Spleen (tissue), 11 donors: Measurements from ENCODE around the gene KDM2B. TPM values are rescaled to one million over a fixed set of nuclear protein-coding genes. Genes with fewer than 3 reads are reported as not detected.
A peak's percentile ranks its signal among the peaks of the same experiment; 100 is the strongest.

ENCODE experiments used
- DNase-seq: peaks from one replicate; pipeline ENCODE4 v3.0.0-alpha.2; 2020
- H3K27ac ChIP-seq, 8 donors: fragments of 200-600 bp; sonication (generic) in 7 of 8; 1 replicate in 4 of 8; 2 replicates in 4 of 8; pipeline versions ENCODE4 v1.5.0 to v1.8.0; 2016 to 2021; ENCODE audit warnings: inconsistent platforms in 4 of 8, mild to moderate bottlenecking in 4 of 8, moderate library complexity in 1 of 8
- H3K27me3 ChIP-seq, 7 donors: fragments of 200-600 bp; sonication (generic) in 6 of 7; replicated peaks in 1 of 7; 1 replicate in 4 of 7; 2 replicates in 3 of 7; pipeline versions ENCODE4 v1.5.0 to v1.8.0; 2016 to 2021; ENCODE audit warnings: inconsistent platforms in 3 of 7, mild to moderate bottlenecking in 1 of 7
- H3K36me3 ChIP-seq, 6 donors: fragments of 200-600 bp; sonication (generic) in 5 of 6; 1 replicate in 4 of 6; 2 replicates in 2 of 6; pipeline versions ENCODE4 v1.5.0 to v1.8.0; 2016 to 2021; ENCODE audit warnings: inconsistent platforms in 2 of 6
- H3K4me1 ChIP-seq, 6 donors: fragments of 200-600 bp; sonication (generic) in 5 of 6; 1 replicate in 3 of 6; 2 replicates in 3 of 6; pipeline versions ENCODE4 v1.5.0 to v1.8.0; 2016 to 2021; ENCODE audit warnings: inconsistent platforms in 3 of 6
- H3K4me3 ChIP-seq, 8 donors: fragments of 200-600 bp; sonication (generic) in 7 of 8; 1 replicate in 4 of 8; 2 replicates in 4 of 8; pipeline versions ENCODE4 v1.5.0 to v1.8.0; 2016 to 2021; ENCODE audit warnings: inconsistent platforms in 4 of 8, mild to moderate bottlenecking in 4 of 8, moderate library complexity in 2 of 8
- H3K9me3 ChIP-seq, 8 donors: fragments of 200-600 bp; sonication (generic) in 7 of 8; 1 replicate in 4 of 8; 2 replicates in 4 of 8; pipeline versions ENCODE4 v1.5.0 to v1.8.0; 2016 to 2021; ENCODE audit warnings: inconsistent platforms in 4 of 8
- POLR2A ChIP-seq, 3 donors: fragments of 450-650 bp; IDR thresholded peaks; one replicate each; pipeline ENCODE4 v1.5.1; 2017; ENCODE audit warnings: antibody characterized with exemption in 3 of 3, mild to moderate bottlenecking in 1 of 3
- POLR2AphosphoS5 ChIP-seq, 3 donors: sonication (generic); formaldehyde crosslinking; IDR thresholded peaks; one replicate each; pipeline ENCODE4 v1.5.1; 2017; ENCODE audit warnings: antibody characterized with exemption in 3 of 3
- WGBS, 5 donors: extraction: QIAGEN DNeasy Blood & Tissue Kit in 3 of 5; methylation state at CpG; one replicate each; pipeline versions ENCODE4 v1.1.5 to v1.1.7; 2013 to 2018; 5-methylcytosine and 5-hydroxymethylcytosine counted together
- intact Hi-C: fragments of 100-400 bp; cut with DNase I; formaldehyde crosslinking; loops from one replicate; pipeline ENCODE4 v1.15.0; 2023; ENCODE audit warnings: low total_unique reads
- polyA plus RNA-seq, 3 donors: library from polyadenylated mRNA; stranded (reverse); fragments of 200-250 nt; gene quantifications; one replicate each; pipeline ENCODE4 v1.2.1, GENCODE V29; 2013
- total RNA-seq, 7 donors: library from RNA; depleted of rRNA in 3 of 7; stranded (reverse); fragments of >200 nt in 3 of 7; fragmentation: NEBNext Ultra II Directional in 4 of 7; extraction: Animal tissue kit (Norgen Biotek cat#: 25700) in 4 of 7; gene quantifications; one replicate each; pipeline versions ENCODE4 v1.1.0 to v1.2.1, GENCODE V29; 2016 to 2021
- TF ChIP-seq, protein P1 (sequence below), 11 experiments: fragments of 200-600 bp in 7 of 11; fragments of 450-650 bp in 4 of 11; sonication (generic) in 4 of 11; IDR thresholded peaks in 8 of 11; conservative IDR thresholded peaks in 3 of 11; 1 replicate in 7 of 11; 2 replicates in 4 of 11; pipeline versions ENCODE4 v1.4.0 to v1.8.0; 2016 to 2021; ENCODE audit warnings: antibody characterized with exemption in 11 of 11, inconsistent platforms in 4 of 11, mild to moderate bottlenecking in 1 of 11
- donor health status: healthy with polysubstance abuse.
- donor health status: DM: no; HTN: no; CAD: no; lungs with moderate emphysema.
- donor health status: DM: no; HTN: no; CAD: no.
- donor health status: Bipolar disorder and iron deficiency.
- donor health status: healthy.
- donor health status: DM: no; HTN: no; CAD: no.
- donor health status: DM: yes; HTN: yes; CAD: no.

KDM2B gene
- total and polyA plus RNA-seq, 10 donors: 20.8 to 56.2 (median 40.1) TPM

DNA sequence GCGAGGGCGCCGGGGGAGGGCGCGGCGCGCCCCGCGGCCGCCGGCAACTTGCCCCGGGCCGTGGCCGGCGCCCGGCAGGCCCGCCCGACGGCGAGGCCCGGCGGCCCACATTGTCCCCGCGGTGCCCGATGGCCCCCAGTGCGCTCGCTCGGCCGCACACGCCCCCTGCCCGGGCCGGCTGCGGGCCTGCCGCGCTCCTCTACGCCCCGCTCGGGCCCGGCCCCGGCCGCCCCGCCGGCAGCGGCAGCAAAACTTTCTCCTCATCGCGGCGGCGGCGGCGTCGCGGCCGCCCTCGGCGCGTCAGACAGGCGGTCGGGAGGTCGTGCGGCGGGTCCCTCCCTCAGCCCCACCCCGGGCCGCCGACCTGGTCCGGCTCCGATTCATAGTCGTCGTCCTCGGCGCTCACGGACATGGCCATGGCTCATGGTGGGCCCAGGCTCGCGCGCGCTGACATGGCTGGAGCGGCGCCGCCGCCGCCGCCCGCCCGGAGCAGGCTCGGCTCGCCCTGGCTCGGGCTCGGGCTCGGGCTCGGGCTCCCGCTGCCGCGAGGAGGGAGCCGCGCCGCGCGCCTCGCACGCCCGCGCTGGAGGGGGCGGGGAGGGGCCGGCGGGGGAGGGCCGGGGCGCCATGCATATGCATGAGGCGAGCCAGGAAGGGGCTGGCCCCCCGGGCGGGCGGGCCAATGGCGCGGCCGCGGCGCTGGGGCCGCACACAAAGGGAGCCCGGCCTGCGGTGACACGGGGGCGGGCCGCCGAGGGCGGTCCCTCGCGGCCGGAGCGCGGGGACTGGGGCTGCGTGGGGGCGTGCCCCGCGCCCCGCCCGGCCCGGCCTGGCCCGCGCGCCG is 113.8 kb downstream of the KDM2B start:
- intact Hi-C loops: no loop called here
- WGBS, 5 donors: 0 to 1% (median 0%) methylated on average over 32 to 139 of the region's 139 CpGs

DNA sequence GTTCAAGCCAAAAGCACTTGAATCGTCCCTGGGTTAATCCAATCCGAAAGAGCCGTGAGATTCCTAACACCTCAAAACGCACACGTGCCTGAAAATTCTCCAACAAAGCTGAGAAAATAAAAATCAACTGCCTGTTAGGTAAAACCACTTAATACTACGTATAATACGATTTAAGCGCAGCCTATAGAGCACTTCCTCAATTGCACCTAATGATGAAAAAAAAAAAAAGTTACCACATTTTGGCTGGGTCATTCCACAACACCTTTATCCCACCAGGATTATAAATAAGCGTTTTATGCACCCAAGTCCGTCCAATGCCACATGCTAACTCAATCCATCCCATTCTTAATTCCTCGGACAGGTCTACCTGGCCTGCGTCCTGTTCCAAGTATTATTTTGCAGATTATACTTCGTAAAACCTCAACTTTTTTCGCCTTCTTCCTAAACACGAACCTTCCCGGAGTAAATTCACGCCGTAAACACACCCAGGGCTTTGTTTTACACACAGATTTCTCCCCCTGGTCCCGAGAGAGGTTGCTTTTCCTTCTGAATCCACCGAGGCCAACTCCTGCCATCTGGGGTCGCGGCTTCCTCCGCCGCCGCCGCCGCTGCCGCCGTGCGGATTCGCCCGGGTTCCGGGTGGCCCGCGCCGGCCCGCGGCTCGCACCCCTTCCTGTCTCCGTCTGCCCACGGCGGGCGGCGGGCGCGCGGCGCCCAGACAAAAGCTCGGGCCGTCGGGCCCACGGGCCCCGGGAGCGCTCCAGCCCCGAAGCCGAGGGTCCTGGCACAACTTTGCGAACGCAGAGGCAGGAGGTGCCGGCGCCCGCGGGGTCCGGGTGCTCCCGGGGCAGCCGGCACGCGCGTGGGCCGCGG is 114.7 kb downstream of the KDM2B start:
- peak overlapping the region; percentile 10 to 85 (median 64) for H3K4me3 ChIP-seq
- no peaks in the 10 kb centered on the region for H3K9me3 ChIP-seq
- H3K27me3 ChIP-seq: no peaks in the 10 kb centered on the region
- H3K27ac ChIP-seq: peak overlapping the region in 7 of 8 donors; percentile 58 to 93 (median 88)
- DNase-seq: peak; percentile 90
- WGBS, 5 donors: 5 to 12% (median 6%) methylated on average over 40 to 70 of the region's 70 CpGs
- TF ChIP-seq, protein P1, sequence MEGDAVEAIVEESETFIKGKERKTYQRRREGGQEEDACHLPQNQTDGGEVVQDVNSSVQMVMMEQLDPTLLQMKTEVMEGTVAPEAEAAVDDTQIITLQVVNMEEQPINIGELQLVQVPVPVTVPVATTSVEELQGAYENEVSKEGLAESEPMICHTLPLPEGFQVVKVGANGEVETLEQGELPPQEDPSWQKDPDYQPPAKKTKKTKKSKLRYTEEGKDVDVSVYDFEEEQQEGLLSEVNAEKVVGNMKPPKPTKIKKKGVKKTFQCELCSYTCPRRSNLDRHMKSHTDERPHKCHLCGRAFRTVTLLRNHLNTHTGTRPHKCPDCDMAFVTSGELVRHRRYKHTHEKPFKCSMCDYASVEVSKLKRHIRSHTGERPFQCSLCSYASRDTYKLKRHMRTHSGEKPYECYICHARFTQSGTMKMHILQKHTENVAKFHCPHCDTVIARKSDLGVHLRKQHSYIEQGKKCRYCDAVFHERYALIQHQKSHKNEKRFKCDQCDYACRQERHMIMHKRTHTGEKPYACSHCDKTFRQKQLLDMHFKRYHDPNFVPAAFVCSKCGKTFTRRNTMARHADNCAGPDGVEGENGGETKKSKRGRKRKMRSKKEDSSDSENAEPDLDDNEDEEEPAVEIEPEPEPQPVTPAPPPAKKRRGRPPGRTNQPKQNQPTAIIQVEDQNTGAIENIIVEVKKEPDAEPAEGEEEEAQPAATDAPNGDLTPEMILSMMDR (IDR thresholded peaks at IDR 0.05 in 8 of 11, conservative IDR thresholded peaks at IDR 0.05 in 3 of 11): no peak
- peak in 1 of 3 donors; percentile 25 for TF ChIP-seq POLR2AphosphoS5 (IDR thresholded peaks at IDR 0.05)
- peaks cover 0 to 6% (median 0%) of the 10 kb centered on the region in 6 donors for H3K36me3 ChIP-seq
- intact Hi-C loops: no loop called here
- H3K4me1 ChIP-seq: peaks cover 15 to 79% (median 49%) of the 10 kb centered on the region in 6 donors

More for the DNA sequence above, 113.8 kb downstream of the KDM2B start:
- DNase-seq: peak; percentile 97
- Histone ChIP-seq H3K9me3 (no peaks in the 10 kb centered on the region), H3K36me3 (peaks cover 0 to 6% (median 0%) of the 10 kb centered on the region in 6 donors), H3K27me3 (no peaks in the 10 kb centered on the region), H3K4me1 (peaks cover 15 to 79% (median 42%) of the 10 kb centered on the region in 6 donors), H3K4me3 (peak overlapping the region; percentile 38 to 85 (median 64)), H3K27ac (peak overlapping the region; percentile 75 to 93 (median 86))
- TF ChIP-seq POLR2AphosphoS5 (IDR thresholded peaks at IDR 0.05): peak in 1 of 3 donors; percentile 73
- peak in 1 of 3 donors; percentile 34 for TF ChIP-seq POLR2A (IDR thresholded peaks at IDR 0.05)
- TF ChIP-seq, protein P1 (IDR thresholded peaks at IDR 0.05 in 8 of 11, conservative IDR thresholded peaks at IDR 0.05 in 3 of 11): no peak

DNA sequence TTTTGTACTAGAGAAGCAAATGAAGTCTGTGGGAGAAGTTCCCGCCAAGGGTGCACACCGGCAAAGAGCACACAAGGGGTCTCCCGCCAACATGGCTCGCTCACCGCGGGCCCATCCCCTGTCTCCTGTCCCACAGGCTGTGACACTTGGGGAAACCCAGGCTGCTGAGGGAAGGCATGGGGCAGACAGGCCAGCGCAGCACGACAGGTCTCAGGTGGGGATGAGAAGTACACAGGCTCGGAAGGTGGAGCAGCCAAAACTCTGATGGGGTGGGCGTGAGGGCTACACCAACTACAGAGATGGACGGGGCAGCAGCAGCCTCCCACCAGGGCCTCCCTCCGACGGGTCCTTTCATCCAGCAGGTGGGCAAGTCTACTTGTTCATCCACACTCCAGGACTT is 116.5 kb downstream of the KDM2B start:
- Histone ChIP-seq H3K9me3 (no peaks in the 10 kb centered on the region), H3K4me3 (no peak overlapping the region), H3K4me1 (peaks cover 15 to 73% (median 45%) of the 10 kb centered on the region in 6 donors), H3K36me3 (peaks cover 0 to 6% (median 0%) of the 10 kb centered on the region in 6 donors), H3K27ac (no peak overlapping the region), H3K27me3 (no peaks in the 10 kb centered on the region)
- TF ChIP-seq POLR2A (IDR thresholded peaks at IDR 0.05): no peak
- TF ChIP-seq, protein P1 (IDR thresholded peaks at IDR 0.05 in 8 of 11, conservative IDR thresholded peaks at IDR 0.05 in 3 of 11): no peak
- peak in 1 of 3 donors; percentile 10 for TF ChIP-seq POLR2AphosphoS5 (IDR thresholded peaks at IDR 0.05)
- intact Hi-C loops: no loop called here
- 94 to 97% (median 95%) methylated on average over 11 to 13 of the region's 13 CpGs for WGBS, 5 donors
- no peak for DNase-seq
